ENCODE measurements around the gene BHLHE41. TPM values are rescaled to one million over a fixed set of nuclear protein-coding genes. Genes with fewer than 3 reads are reported as not detected.
A peak's percentile ranks its signal among the peaks of the same experiment; 100 is the strongest.

The BHLHE41 gene
- total RNA-seq, 1 donor = 4.3 TPM

DNA sequence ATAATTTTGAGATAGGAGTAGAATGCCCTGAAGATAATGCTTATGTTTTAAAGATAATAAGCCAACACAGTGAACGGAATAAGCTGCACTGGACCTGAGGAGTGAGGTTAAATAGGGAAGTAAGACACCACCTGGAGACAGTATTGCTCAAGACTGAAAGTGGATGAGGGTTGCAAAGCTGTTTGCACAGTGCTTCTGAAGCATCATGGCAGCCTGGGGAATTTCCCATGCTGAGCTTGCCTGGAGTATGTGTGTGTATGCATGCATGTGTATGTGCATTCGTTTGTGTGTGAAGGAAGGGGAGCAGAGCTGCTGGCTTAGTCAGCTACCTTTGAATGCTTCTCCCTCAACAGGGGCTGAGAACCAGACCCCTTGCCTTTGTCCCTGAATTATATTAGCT is 35.8 kb downstream of the BHLHE41 start:
- Histone ChIP-seq H3K27me3 (ENCODE audit: insufficient read depth, low read length) (no peaks in the 10 kb centered on the region), H4K20me1 (ENCODE audit: insufficient read depth, low read length) (no peaks in the 10 kb centered on the region), H3K9me3 (ENCODE audit: low read depth, low read length) (no peaks in the 10 kb centered on the region), H3K79me2 (ENCODE audit: insufficient read depth, low read length) (no peaks in the 10 kb centered on the region), H3K4me2 (ENCODE audit: insufficient read depth, low read length) (no peak overlapping the region), H3K4me1 (ENCODE audit: insufficient read depth, low read length) (peaks cover 6% of the 10 kb centered on the region), H3K27ac (ENCODE audit: low read depth, low read length) (no peak overlapping the region), H3K4me3 (ENCODE audit: insufficient read depth, low read length) (no peak overlapping the region), H2AFZ (ENCODE audit: low read length) (no peak overlapping the region), H3K36me3 (ENCODE audit: insufficient read depth, low read length) (no peaks in the 10 kb centered on the region)
- TF ChIP-seq, protein P1, sequence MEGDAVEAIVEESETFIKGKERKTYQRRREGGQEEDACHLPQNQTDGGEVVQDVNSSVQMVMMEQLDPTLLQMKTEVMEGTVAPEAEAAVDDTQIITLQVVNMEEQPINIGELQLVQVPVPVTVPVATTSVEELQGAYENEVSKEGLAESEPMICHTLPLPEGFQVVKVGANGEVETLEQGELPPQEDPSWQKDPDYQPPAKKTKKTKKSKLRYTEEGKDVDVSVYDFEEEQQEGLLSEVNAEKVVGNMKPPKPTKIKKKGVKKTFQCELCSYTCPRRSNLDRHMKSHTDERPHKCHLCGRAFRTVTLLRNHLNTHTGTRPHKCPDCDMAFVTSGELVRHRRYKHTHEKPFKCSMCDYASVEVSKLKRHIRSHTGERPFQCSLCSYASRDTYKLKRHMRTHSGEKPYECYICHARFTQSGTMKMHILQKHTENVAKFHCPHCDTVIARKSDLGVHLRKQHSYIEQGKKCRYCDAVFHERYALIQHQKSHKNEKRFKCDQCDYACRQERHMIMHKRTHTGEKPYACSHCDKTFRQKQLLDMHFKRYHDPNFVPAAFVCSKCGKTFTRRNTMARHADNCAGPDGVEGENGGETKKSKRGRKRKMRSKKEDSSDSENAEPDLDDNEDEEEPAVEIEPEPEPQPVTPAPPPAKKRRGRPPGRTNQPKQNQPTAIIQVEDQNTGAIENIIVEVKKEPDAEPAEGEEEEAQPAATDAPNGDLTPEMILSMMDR (IDR thresholded peaks at IDR 0.05; ENCODE audit: extremely low read depth, low read depth, low read length) = no peak
- DNase-seq (ENCODE audit: insufficient read length, low spot score, missing footprints) = no peak

DNA sequence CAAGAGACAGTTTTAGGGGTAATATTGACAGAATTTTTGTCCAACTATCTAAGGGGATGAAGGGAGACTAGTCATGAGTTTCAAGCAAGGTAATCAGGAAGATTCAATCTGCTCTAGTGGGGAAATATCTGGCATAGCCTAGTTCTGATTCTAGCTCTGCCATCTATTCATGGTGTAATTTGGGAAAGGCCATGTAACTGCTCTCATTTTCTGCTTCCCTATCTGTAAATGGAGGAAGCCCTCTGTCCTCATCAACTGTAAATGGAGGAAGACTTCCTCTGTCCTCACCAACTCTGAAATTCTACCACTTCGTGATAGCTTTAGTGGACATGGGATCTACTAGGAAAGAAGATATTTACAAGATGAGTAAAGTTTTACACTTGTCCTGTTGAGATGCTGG is 37.9 kb downstream of the BHLHE41 start:
- no peak for DNase-seq (ENCODE audit: insufficient read length, low spot score, missing footprints)
- no peak overlapping the region for H3K27ac ChIP-seq (ENCODE audit: low read depth, low read length)
- peaks cover 6% of the 10 kb centered on the region for H3K4me1 ChIP-seq (ENCODE audit: insufficient read depth, low read length)
- no peaks in the 10 kb centered on the region for H4K20me1 ChIP-seq (ENCODE audit: insufficient read depth, low read length)
- H3K4me2 ChIP-seq (ENCODE audit: insufficient read depth, low read length) = no peak overlapping the region
- TF ChIP-seq, protein P1 (IDR thresholded peaks at IDR 0.05; ENCODE audit: extremely low read depth, low read depth, low read length) = no peak
- no peaks in the 10 kb centered on the region for H3K9me3 ChIP-seq (ENCODE audit: low read depth, low read length)
- H3K36me3 ChIP-seq (ENCODE audit: insufficient read depth, low read length) = no peaks in the 10 kb centered on the region
- H3K4me3 ChIP-seq (ENCODE audit: insufficient read depth, low read length) = no peak overlapping the region
- no peak overlapping the region for H2AFZ ChIP-seq (ENCODE audit: low read length)
- H3K79me2 ChIP-seq (ENCODE audit: insufficient read depth, low read length) = no peaks in the 10 kb centered on the region
- H3K27me3 ChIP-seq (ENCODE audit: insufficient read depth, low read length) = no peaks in the 10 kb centered on the region

DNA sequence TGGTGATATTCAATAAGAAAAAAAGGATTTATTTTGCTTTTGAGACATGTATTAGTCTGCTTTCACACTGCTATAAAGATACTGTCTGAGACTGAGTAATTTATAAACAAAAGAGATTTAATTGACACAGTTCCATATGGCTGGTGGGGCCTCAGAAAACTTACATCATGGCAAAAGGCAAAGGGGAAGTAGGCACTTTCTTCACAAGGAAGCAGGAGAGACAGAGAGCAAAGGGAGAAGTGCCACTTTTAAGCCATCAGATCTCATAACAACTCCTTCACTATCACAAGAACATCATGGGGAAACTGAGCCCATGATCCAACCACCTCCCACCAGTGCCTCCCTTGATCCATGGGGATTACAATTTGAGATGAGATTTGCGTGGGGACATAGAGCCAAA is 43.9 kb downstream of the BHLHE41 start:
- TF ChIP-seq, protein P1 (IDR thresholded peaks at IDR 0.05; ENCODE audit: extremely low read depth, low read depth, low read length) = no peak
- Histone ChIP-seq H3K4me3 (ENCODE audit: insufficient read depth, low read length) (no peak overlapping the region), H3K79me2 (ENCODE audit: insufficient read depth, low read length) (no peaks in the 10 kb centered on the region), H3K4me2 (ENCODE audit: insufficient read depth, low read length) (no peak overlapping the region), H3K36me3 (ENCODE audit: insufficient read depth, low read length) (peaks cover under 1% of the 10 kb centered on the region), H3K27ac (ENCODE audit: low read depth, low read length) (no peak overlapping the region), H4K20me1 (ENCODE audit: insufficient read depth, low read length) (no peaks in the 10 kb centered on the region), H3K4me1 (ENCODE audit: insufficient read depth, low read length) (no peaks in the 10 kb centered on the region), H3K27me3 (ENCODE audit: insufficient read depth, low read length) (no peaks in the 10 kb centered on the region), H2AFZ (ENCODE audit: low read length) (no peak overlapping the region), H3K9me3 (ENCODE audit: low read depth, low read length) (no peaks in the 10 kb centered on the region)
- no peak for DNase-seq (ENCODE audit: insufficient read length, low spot score, missing footprints)

DNA sequence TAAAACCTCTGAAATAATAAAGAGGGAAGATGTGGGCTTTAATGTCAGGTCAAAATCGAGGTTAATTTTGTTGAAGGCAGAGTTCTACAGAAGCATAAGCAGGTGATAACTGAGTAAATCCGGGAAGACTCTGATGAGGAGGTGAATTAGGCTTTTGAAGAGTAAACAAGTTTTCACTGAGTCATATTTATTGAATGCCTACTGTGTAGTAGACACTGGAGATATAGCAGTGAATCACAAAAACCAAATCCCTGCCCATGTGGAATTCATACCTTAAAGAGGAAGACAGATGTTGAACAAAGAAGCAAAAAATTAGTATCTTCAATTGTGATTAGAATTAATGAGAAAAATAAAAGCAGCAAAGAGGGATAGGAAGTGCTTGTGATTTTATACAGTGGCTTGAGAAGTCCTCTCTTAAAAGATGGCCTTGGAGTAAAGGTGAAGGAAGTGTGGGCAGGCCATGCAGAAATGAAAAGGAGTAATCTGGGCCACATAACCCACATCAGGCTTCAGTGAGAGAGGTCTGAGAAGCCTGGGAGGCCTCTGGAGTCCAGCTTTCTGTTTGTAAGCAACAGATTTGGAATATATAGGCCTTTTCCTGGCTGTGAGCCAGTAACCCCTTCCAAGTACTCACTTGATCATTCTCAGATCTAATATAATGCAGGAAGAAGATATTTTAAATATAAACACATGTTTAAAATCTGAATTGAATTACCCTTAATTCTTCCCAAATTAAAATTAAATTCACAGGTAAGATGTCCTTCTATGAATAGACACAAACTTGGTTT is 46.7 kb downstream of the BHLHE41 start:
- Histone ChIP-seq H3K4me1 (ENCODE audit: insufficient read depth, low read length) (no peaks in the 10 kb centered on the region), H4K20me1 (ENCODE audit: insufficient read depth, low read length) (no peaks in the 10 kb centered on the region), H2AFZ (ENCODE audit: low read length) (no peak overlapping the region), H3K79me2 (ENCODE audit: insufficient read depth, low read length) (no peaks in the 10 kb centered on the region), H3K4me2 (ENCODE audit: insufficient read depth, low read length) (no peak overlapping the region), H3K27me3 (ENCODE audit: insufficient read depth, low read length) (no peaks in the 10 kb centered on the region), H3K36me3 (ENCODE audit: insufficient read depth, low read length) (peaks cover 5% of the 10 kb centered on the region), H3K4me3 (ENCODE audit: insufficient read depth, low read length) (no peak overlapping the region), H3K9me3 (ENCODE audit: low read depth, low read length) (no peaks in the 10 kb centered on the region), H3K27ac (ENCODE audit: low read depth, low read length) (no peak overlapping the region)
- DNase-seq (ENCODE audit: insufficient read length, low spot score, missing footprints) = peak; percentile 10
- TF ChIP-seq, protein P1 (IDR thresholded peaks at IDR 0.05; ENCODE audit: extremely low read depth, low read depth, low read length) = no peak

Other genes with a start within 250 kb of the BHLHE41 start
- gene RASSF8, start 166.4 kb downstream of the BHLHE41 start, total RNA-seq = 84.3 and 97.4 TPM in 2 replicates
- gene SSPN, start 70.5 kb upstream of the BHLHE41 start, total RNA-seq = 9.8 and 18.9 TPM in 2 replicates

Data from osteoblast (primary cell).